ENCODE results near the gene SLIT3. TPM values are rescaled to one million over a fixed set of nuclear protein-coding genes. Genes with fewer than 3 reads are reported as not detected.

Gene SLIT3
- total RNA-seq, 1 donor from 2014 or later, result 52.8 TPM

DNA sequence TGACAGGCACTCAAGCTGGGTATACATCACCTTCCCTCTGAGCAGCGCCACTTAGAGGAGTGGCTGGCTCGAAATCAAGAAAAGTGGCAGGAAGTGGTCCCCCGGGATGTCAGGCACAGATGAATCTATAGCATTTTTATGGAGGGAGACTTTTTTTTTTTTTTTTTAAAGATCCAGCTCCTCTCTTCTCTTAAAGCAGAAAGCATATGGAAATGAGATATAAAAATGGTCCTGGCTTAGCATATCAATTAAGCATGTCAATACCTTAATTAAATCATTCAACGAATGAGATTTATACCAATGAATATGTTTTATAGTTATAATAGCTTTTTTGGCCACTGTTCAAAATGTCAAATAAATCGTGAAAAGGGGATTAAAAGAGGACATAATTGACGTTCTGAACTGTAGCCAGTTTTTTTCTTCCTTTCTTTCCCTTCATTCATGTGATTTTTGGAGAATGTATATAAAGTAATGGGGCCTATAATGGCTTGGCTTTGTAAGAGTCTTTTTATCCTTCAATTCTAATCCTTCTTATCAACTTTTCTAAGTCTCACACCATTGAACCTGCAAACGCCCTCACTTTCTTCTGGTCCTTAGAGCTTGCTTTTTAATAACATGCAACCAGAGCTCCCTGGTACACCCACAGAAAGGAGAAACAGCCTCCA is 402.6 kb downstream of the SLIT3 start:
- intact Hi-C loops (cut with DNase I), result no loop called here
- TF ChIP-seq POLR2A (IDR thresholded peaks at IDR 0.05), result no peak
- TF ChIP-seq POLR2AphosphoS5 (IDR thresholded peaks at IDR 0.05; ENCODE audit: insufficient read depth in 1 of 2, low read depth in 1 of 2), result no peak
- TF ChIP-seq, protein P1, sequence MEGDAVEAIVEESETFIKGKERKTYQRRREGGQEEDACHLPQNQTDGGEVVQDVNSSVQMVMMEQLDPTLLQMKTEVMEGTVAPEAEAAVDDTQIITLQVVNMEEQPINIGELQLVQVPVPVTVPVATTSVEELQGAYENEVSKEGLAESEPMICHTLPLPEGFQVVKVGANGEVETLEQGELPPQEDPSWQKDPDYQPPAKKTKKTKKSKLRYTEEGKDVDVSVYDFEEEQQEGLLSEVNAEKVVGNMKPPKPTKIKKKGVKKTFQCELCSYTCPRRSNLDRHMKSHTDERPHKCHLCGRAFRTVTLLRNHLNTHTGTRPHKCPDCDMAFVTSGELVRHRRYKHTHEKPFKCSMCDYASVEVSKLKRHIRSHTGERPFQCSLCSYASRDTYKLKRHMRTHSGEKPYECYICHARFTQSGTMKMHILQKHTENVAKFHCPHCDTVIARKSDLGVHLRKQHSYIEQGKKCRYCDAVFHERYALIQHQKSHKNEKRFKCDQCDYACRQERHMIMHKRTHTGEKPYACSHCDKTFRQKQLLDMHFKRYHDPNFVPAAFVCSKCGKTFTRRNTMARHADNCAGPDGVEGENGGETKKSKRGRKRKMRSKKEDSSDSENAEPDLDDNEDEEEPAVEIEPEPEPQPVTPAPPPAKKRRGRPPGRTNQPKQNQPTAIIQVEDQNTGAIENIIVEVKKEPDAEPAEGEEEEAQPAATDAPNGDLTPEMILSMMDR (IDR thresholded peaks at IDR 0.05), result no peak
- H3K27ac ChIP-seq, result no peak overlapping the region
- no peak for DNase-seq (ENCODE audit: extremely low spot score in 2 of 2)
- no peaks in the 10 kb centered on the region for H3K9me3 ChIP-seq
- H3K4me3 ChIP-seq, result no peak overlapping the region
- no peaks in the 10 kb centered on the region for H3K36me3 ChIP-seq
- H3K4me1 ChIP-seq, result peaks cover 14% of the 10 kb centered on the region
- H3K27me3 ChIP-seq, result no peaks in the 10 kb centered on the region

DNA sequence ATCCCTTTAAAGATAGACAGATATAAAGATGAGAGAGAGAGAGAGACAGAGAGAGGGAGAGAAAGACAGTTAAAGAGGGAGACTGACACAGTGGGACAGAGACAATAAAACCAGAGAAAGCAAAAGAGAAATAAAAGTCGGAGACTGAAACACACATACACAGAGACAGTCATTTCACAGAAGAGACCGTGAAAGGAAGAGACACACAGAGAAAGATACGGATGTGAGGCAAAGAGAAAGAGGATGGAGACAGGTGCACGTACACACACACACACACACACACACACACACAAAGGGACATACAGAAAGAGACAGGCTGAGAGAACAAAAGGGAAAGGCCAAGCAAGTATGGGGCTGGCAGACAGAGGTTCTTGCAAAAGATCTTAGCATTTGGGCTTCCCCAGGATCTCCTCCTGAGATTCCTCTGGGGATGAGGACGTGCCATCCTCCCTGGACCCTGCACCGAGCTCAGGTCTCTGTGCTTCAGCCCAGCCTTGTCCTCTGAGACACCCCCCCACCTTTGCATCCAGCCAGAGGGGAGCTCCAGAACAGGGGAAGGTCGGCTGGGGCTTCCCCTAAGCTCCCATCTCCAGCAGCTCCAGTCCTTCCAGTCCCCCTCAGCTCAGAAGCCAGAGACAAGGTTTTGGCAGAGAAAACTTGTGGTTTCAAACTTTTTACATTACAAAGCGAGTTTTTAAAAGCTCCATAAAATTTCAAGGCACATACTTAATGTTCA is 403.4 kb downstream of the SLIT3 start:
- DNase-seq (ENCODE audit: extremely low spot score in 2 of 2), result no peak
- H3K27ac ChIP-seq, result no peak overlapping the region
- no peaks in the 10 kb centered on the region for H3K27me3 ChIP-seq
- H3K9me3 ChIP-seq, result no peaks in the 10 kb centered on the region
- H3K4me1 ChIP-seq, result peaks cover 14% of the 10 kb centered on the region
- H3K36me3 ChIP-seq, result no peaks in the 10 kb centered on the region
- TF ChIP-seq POLR2AphosphoS5 (IDR thresholded peaks at IDR 0.05; ENCODE audit: insufficient read depth in 1 of 2, low read depth in 1 of 2) (no peak), POLR2A (IDR thresholded peaks at IDR 0.05) (no peak)
- TF ChIP-seq, protein P1 (IDR thresholded peaks at IDR 0.05), result no peak
- intact Hi-C loops (cut with DNase I), result no loop called here
- H3K4me3 ChIP-seq, result no peak overlapping the region

DNA sequence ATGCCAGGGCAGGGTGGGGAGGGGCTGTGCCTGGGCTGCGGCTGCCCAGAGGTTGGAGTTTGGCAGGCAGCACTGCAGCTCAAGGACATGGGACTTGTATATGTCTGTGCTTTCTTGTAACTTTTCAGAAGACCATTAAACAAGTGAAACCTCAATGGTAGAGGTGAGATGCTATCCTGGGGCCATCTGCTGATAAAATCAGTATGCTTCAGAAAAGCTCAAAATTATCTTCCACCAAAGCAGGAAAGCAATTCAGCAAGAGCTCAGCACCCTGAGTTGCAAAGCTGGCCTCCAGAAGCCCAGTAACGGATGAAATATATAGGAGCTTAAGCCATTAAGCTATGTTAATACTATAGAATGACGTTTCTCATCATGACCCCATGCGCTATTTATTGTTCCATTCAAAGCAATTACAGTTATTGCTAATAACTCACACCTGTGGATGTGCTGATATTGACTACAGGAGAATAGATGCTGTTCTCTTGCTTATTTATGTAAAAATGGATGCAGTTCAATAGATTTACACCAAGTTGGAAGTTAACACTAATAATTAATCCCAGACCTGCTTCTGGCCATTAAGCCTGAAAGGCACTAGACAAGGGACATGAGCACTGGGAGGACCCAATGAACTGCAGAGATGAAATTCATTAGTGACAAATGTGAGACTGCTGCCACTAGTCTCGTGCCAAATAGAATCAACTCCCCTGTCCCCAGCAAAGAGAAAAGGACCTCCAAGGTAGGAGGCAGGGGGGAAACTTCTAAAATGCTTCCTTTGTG is 405.5 kb downstream of the SLIT3 start:
- Histone ChIP-seq H3K4me1 (peaks cover 14% of the 10 kb centered on the region), H3K27me3 (no peaks in the 10 kb centered on the region), H3K4me3 (no peak overlapping the region), H3K27ac (no peak overlapping the region), H3K9me3 (no peaks in the 10 kb centered on the region), H3K36me3 (no peaks in the 10 kb centered on the region)
- no peak for DNase-seq (ENCODE audit: extremely low spot score in 2 of 2)
- TF ChIP-seq POLR2A (IDR thresholded peaks at IDR 0.05), result no peak
- TF ChIP-seq, protein P1 (IDR thresholded peaks at IDR 0.05), result no peak
- no peak for TF ChIP-seq POLR2AphosphoS5 (IDR thresholded peaks at IDR 0.05; ENCODE audit: insufficient read depth in 1 of 2, low read depth in 1 of 2)
- intact Hi-C loops (cut with DNase I), result no loop called here

DNA sequence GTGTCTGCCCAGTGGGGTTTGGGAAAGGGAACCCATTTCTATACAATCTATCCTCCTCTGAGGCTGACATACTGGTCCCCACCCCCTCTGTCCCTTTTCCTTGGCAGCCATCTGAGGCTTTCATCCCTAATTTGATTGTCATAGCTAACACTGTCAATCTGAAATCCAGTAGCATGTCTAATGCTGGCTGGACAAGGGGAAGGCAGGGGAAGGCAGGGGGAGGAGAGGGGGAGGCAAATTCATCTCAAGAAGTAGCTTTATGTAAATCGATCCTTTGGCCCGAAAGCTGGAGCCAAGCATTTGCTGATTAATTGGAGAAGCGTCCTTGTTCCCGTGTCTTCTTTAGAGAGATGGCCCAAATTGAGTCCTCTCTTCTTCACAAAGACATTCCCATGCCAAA is 407.7 kb downstream of the SLIT3 start:
- no peak for TF ChIP-seq POLR2AphosphoS5 (IDR thresholded peaks at IDR 0.05; ENCODE audit: insufficient read depth in 1 of 2, low read depth in 1 of 2)
- no peak for TF ChIP-seq POLR2A (IDR thresholded peaks at IDR 0.05)
- TF ChIP-seq, protein P1 (IDR thresholded peaks at IDR 0.05), result no peak
- H3K36me3 ChIP-seq, result no peaks in the 10 kb centered on the region
- H3K4me3 ChIP-seq, result no peak overlapping the region
- no peaks in the 10 kb centered on the region for H3K9me3 ChIP-seq
- H3K4me1 ChIP-seq, result peaks cover 4% of the 10 kb centered on the region
- intact Hi-C loops (cut with DNase I), result no loop called here
- no peaks in the 10 kb centered on the region for H3K27me3 ChIP-seq
- H3K27ac ChIP-seq, result no peak overlapping the region
- no peak for DNase-seq (ENCODE audit: extremely low spot score in 2 of 2)
